Gastroesophageal sphincter (tissue), 3 donors: Measurements from ENCODE around the gene OMA1.

Experiments
- EP300 ChIP-seq: sonication (generic); formaldehyde crosslinking; IDR thresholded peaks from one replicate; pipeline ENCODE4 v1.6.1; 2017; ENCODE audit warnings: antibody characterized with exemption, mild to moderate bottlenecking
- POLR2AphosphoS5 ChIP-seq: sonication (generic); formaldehyde crosslinking; IDR thresholded peaks from one replicate; pipeline ENCODE4 v1.6.1; 2017; ENCODE audit warnings: antibody characterized with exemption
- TF ChIP-seq, protein P1 (sequence below), 4 experiments: fragments of 200-600 bp in 2 of 4; fragments of 450-650 bp in 2 of 4; sonication (generic) in 1 of 4; IDR thresholded peaks; one replicate each; pipeline ENCODE4 v1.5.1; 2017 to 2019; ENCODE audit warnings: antibody characterized with exemption in 4 of 4, mild to moderate bottlenecking in 2 of 4, moderate library complexity in 2 of 4

DNA sequence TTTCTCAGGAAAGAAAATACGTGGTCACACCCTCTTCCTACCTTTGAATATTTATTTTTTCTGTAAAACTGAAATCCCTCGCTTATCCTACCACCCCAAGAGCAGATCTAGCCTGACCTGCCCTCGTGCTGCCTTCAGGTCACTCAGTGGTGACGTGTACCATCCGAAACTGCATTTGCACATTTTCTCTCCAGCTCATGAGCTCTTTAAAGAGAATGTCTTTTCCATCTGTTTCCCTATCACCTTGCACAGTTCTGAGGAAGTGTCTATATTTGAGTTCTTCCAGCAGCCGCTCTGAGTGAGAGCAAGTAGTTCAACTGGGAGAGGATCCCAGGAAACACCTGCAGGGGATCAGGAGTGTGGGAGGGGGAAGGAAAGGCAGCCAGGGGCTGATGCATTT lies 91.7 kb downstream of the OMA1 start:
- TF ChIP-seq, protein P1, sequence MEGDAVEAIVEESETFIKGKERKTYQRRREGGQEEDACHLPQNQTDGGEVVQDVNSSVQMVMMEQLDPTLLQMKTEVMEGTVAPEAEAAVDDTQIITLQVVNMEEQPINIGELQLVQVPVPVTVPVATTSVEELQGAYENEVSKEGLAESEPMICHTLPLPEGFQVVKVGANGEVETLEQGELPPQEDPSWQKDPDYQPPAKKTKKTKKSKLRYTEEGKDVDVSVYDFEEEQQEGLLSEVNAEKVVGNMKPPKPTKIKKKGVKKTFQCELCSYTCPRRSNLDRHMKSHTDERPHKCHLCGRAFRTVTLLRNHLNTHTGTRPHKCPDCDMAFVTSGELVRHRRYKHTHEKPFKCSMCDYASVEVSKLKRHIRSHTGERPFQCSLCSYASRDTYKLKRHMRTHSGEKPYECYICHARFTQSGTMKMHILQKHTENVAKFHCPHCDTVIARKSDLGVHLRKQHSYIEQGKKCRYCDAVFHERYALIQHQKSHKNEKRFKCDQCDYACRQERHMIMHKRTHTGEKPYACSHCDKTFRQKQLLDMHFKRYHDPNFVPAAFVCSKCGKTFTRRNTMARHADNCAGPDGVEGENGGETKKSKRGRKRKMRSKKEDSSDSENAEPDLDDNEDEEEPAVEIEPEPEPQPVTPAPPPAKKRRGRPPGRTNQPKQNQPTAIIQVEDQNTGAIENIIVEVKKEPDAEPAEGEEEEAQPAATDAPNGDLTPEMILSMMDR (IDR thresholded peaks at IDR 0.05) = no peak
- TF ChIP-seq EP300 (no peak), POLR2AphosphoS5 (no peak)
